GM12875 (cell line): ENCODE results near the gene TMEM202.
"Not testable (repeated sequence)": the region's sequence is repeated elsewhere in the genome, so short reads cannot be mapped to it uniquely, and the experiment has no call there.

Experiments
- H3K4me3 ChIP-seq: one replicate; pipeline ENCODE4 v1.5.1; 2011; ENCODE audit warnings: low read depth, low read length, control low read depth
- CTCF ChIP-seq: IDR thresholded peaks from 2 replicates; pipeline ENCODE4 v1.5.1; 2011; ENCODE audit warnings: low read depth, mild to moderate bottlenecking, control low read depth, inconsistent platforms, low read length, moderate library complexity, borderline replicate concordance; ENCODE audit not compliant: insufficient read depth

Gene TMEM202

GRCh38 chr15:72404356-72404755 is 6.3 kb downstream of the TMEM202 start:
- H3K4me3 ChIP-seq: no peak overlapping the region
- TF ChIP-seq CTCF: no peak

- TF ChIP-seq CTCF: no peak
- H3K4me3 ChIP-seq: no peak overlapping the region
Observed at GRCh38 chr15:72404841-72405240, 6.7 kb downstream of the TMEM202 start.

- no peak for TF ChIP-seq CTCF
- H3K4me3 ChIP-seq: no peak overlapping the region
Observed at GRCh38 chr15:72406936-72407335, 8.8 kb downstream of the TMEM202 start.

GRCh38 chr15:72411111-72411510 is 13.0 kb downstream of the TMEM202 start:
- H3K4me3 ChIP-seq: no peak overlapping the region
- TF ChIP-seq CTCF: no peak

- TF ChIP-seq CTCF: no peak
- no peak overlapping the region for H3K4me3 ChIP-seq
Observed at GRCh38 chr15:72411544-72411943, 13.4 kb downstream of the TMEM202 start.

- not testable (repeated sequence) for H3K4me3 ChIP-seq
Observed at GRCh38 chr15:72413337-72413736, 15.2 kb downstream of the TMEM202 start.

GRCh38 chr15:72415304-72415703 is 17.2 kb downstream of the TMEM202 start:
- no peak overlapping the region for H3K4me3 ChIP-seq
- no peak for TF ChIP-seq CTCF

GRCh38 chr15:72419768-72420167 is 21.7 kb downstream of the TMEM202 start:
- H3K4me3 ChIP-seq: not testable (repeated sequence)
